Prostate gland (tissue), 2 donors: ENCODE data around the gene DCP1B. TPM values are rescaled to one million over a fixed set of nuclear protein-coding genes. Genes with fewer than 3 reads are reported as not detected.

Experiments
- DNase-seq: peaks from one replicate; pipeline ENCODE4 v3.0.0-alpha.2; 2019; ENCODE audit warnings: low spot score
- H3K27ac ChIP-seq, 2 donors: fragments of 200-600 bp; sonication (generic); 2 replicates each; pipeline ENCODE4 v1.5.1; 2017 to 2019
- H3K27me3 ChIP-seq: fragments of 200-600 bp; sonication (generic); replicated peaks from 2 replicates; pipeline ENCODE4 v1.5.1; 2019; ENCODE audit not compliant: insufficient read depth
- H3K36me3 ChIP-seq, 2 donors: fragments of 200-600 bp; sonication (generic); 1 replicate in 1 of 2; 2 replicates in 1 of 2; pipeline versions ENCODE4 v1.5.1 to v1.8.1; 2017 to 2019
- H3K4me1 ChIP-seq: fragments of 200-600 bp; sonication (generic); replicated peaks from 2 replicates; pipeline ENCODE4 v1.5.1; 2019
- H3K4me3 ChIP-seq, 2 donors: fragments of 200-600 bp; sonication (generic); 2 replicates each; pipeline ENCODE4 v1.5.1; 2017 to 2019
- H3K9me3 ChIP-seq: fragments of 200-600 bp; sonication (generic); 2 replicates; pipeline ENCODE4 v1.5.1; 2017
- POLR2A ChIP-seq: fragments of 450-650 bp; IDR thresholded peaks from one replicate; pipeline ENCODE4 v1.6.1; 2016; ENCODE audit warnings: antibody characterized with exemption, mild to moderate bottlenecking
- POLR2AphosphoS5 ChIP-seq: sonication (generic); formaldehyde crosslinking; IDR thresholded peaks from one replicate; pipeline ENCODE4 v1.6.1; 2017; ENCODE audit warnings: antibody characterized with exemption
- WGBS: methylation state at CpG from one replicate; pipeline ENCODE4 v1.1.5; 2018; 5-methylcytosine and 5-hydroxymethylcytosine counted together
- intact Hi-C: fragments of 100-400 bp; cut with DNase I; formaldehyde crosslinking; loops from one replicate; pipeline ENCODE4 v1.14.2; 2022
- total RNA-seq, 2 donors: library from RNA; depleted of rRNA; stranded (reverse); fragments of >200 nt; gene quantifications; one replicate each; pipeline ENCODE4 v1.1.0, GENCODE V29; 2016
- TF ChIP-seq, protein P1 (sequence below), 4 experiments: fragments of 200-600 bp in 2 of 4; fragments of 450-650 bp in 2 of 4; sonication (generic) in 2 of 4; IDR thresholded peaks; 1 replicate in 3 of 4; 2 replicates in 1 of 4; pipeline ENCODE4 v1.5.1; 2016 to 2019; ENCODE audit warnings: antibody characterized with exemption in 4 of 4, mild to moderate bottlenecking in 2 of 4, moderate library complexity in 2 of 4

The DCP1B gene
- total RNA-seq, 2 donors from 2014 or later: 20.1 to 31.9 TPM

DNA sequence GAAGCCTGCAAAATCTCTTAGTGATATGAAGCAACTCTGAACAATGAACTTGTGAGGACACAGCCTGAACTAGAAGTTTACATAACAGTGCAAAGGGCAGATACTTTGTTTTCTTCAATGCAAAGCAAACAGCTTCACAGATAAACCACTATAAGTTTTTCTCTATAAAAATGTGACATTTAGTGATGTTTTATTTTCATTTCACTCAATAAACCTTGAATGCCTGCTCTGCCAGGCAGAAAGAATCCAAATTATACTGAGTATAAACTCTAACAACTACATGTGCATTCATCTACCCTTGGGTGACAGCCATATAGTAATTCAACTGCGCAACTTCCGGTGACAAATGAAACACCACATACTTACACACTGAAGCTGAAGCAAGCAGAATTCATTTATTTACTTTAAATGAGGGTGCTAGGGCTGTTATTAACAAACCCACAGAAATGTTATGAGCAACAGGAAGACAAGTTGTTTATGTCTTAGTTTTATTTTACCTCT is 10.3 kb downstream of the DCP1B start:
- DNase-seq: no peak
- no peaks in the 10 kb centered on the region for H3K4me1 ChIP-seq
- no peaks in the 10 kb centered on the region for H3K27me3 ChIP-seq
- no peaks in the 10 kb centered on the region for H3K9me3 ChIP-seq
- no peak overlapping the region for H3K4me3 ChIP-seq
- peak overlapping the region; percentile 1 to 32 for H3K27ac ChIP-seq
- WGBS: 44% methylated on average over 2 of the region's 2 CpGs
- TF ChIP-seq POLR2AphosphoS5: peak; percentile 19
- TF ChIP-seq, protein P1, sequence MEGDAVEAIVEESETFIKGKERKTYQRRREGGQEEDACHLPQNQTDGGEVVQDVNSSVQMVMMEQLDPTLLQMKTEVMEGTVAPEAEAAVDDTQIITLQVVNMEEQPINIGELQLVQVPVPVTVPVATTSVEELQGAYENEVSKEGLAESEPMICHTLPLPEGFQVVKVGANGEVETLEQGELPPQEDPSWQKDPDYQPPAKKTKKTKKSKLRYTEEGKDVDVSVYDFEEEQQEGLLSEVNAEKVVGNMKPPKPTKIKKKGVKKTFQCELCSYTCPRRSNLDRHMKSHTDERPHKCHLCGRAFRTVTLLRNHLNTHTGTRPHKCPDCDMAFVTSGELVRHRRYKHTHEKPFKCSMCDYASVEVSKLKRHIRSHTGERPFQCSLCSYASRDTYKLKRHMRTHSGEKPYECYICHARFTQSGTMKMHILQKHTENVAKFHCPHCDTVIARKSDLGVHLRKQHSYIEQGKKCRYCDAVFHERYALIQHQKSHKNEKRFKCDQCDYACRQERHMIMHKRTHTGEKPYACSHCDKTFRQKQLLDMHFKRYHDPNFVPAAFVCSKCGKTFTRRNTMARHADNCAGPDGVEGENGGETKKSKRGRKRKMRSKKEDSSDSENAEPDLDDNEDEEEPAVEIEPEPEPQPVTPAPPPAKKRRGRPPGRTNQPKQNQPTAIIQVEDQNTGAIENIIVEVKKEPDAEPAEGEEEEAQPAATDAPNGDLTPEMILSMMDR (IDR thresholded peaks at IDR 0.05): no peak
- no peak for TF ChIP-seq POLR2A
- no peaks in the 10 kb centered on the region for H3K36me3 ChIP-seq
- intact Hi-C loops: no loop called here

DNA sequence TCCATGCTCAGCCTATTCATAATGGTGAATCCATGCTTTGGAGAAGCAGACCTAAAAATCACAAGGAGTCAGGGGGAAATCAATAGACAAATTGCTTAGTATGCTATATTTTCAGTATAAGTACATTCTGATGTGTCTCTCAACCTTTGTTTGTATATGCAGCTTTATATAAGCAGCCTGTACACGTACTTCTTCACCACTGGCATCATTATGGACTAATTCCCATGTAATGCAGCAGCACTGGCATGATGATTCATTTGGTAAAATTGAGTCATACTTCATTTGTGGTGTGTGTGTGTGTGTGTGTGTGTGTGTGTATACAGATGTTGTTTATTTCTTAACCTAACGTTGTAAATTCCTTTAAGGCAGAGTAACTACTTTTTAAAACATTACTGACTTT is 10.9 kb downstream of the DCP1B start:
- Histone ChIP-seq H3K4me1 (no peaks in the 10 kb centered on the region), H3K4me3 (no peak overlapping the region), H3K9me3 (no peaks in the 10 kb centered on the region), H3K27me3 (no peaks in the 10 kb centered on the region), H3K36me3 (no peaks in the 10 kb centered on the region), H3K27ac (peak overlapping the region in 1 of 2 donors; percentile 12)
- TF ChIP-seq POLR2AphosphoS5 (no peak), POLR2A (no peak)
- TF ChIP-seq, protein P1 (IDR thresholded peaks at IDR 0.05): no peak
- DNase-seq: no peak
- intact Hi-C loops: no loop called here
- 43% methylated on average over 2 of the region's 2 CpGs for WGBS

DNA sequence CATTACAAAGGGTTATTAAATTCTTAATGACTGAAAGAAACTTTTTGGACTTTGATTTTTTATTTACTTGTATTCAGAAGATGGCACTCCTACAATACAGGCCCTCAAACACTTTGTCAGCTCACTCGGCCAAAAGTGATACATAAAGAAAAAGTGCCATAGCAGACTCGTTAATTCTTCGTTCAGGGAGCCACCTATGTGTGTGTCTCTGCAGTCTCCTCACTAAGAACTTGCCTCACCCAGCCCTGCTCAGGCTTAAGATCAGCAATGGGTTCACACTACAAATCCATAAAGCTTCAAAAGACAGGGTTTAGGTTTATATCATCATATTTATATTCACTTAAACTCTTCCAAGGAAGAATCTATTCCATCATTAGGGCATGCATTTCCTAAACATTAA is 11.5 kb downstream of the DCP1B start:
- intact Hi-C loops: no loop called here
- H3K4me3 ChIP-seq: no peak overlapping the region
- H3K4me1 ChIP-seq: no peaks in the 10 kb centered on the region
- no peaks in the 10 kb centered on the region for H3K27me3 ChIP-seq
- peak overlapping the region in 1 of 2 donors; percentile 12 for H3K27ac ChIP-seq
- no peaks in the 10 kb centered on the region for H3K36me3 ChIP-seq
- no peaks in the 10 kb centered on the region for H3K9me3 ChIP-seq
- TF ChIP-seq POLR2A (no peak), POLR2AphosphoS5 (no peak)
- TF ChIP-seq, protein P1 (IDR thresholded peaks at IDR 0.05): no peak
- 87% methylated on average over 3 of the region's 3 CpGs for WGBS
- no peak for DNase-seq

DNA sequence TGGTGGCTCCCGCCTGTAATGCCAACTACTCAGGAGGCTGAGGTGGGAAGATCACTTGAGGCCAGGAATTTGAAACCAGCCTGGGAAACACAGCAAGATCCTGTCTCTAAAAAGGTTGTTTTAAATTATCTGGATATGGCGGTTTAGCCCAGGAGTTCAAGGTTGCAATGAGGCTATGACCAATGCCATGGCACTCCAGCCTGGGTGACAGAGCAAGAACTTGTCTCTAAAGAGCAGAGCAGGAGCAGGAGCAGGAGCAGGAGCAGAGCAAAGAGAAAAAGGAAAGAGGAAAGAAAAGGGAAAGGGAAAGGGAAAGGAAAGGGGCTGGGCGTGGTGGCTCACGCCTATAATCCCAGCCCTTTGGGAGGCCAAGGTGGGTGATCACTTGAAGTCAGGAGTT is 15.1 kb downstream of the DCP1B start:
- intact Hi-C loops: no loop called here
- Histone ChIP-seq H3K36me3 (no peaks in the 10 kb centered on the region), H3K27ac (no peak overlapping the region), H3K4me3 (no peak overlapping the region), H3K27me3 (no peaks in the 10 kb centered on the region), H3K4me1 (no peaks in the 10 kb centered on the region), H3K9me3 (no peaks in the 10 kb centered on the region)
- TF ChIP-seq POLR2AphosphoS5 (no peak), POLR2A (no peak)
- TF ChIP-seq, protein P1 (IDR thresholded peaks at IDR 0.05): no peak
- 91% methylated on average over 4 of the region's 4 CpGs for WGBS
- DNase-seq: no peak

DNA sequence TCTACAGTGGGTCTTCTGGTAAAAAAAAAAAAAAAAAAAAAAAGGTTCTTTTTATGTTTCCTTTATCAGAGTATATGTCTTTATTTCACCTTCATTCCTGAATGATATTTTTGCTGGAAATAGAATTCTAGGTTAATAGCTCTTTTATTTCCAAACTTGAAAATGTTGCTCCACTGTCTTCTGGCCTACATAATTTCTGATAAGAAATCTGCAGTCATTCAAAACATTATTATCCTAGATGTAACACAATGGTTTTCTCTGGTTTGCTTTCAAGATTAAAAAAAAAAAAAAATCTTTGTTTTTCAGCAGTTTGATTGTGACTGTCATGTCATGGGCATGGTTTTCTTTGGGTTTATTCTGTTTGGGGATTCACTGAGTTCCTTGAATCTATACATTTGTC is 19.5 kb downstream of the DCP1B start:
- H3K27ac ChIP-seq: no peak overlapping the region
- no peaks in the 10 kb centered on the region for H3K9me3 ChIP-seq
- intact Hi-C loops: no loop called here
- H3K4me1 ChIP-seq: no peaks in the 10 kb centered on the region
- H3K4me3 ChIP-seq: no peak overlapping the region
- H3K36me3 ChIP-seq: no peaks in the 10 kb centered on the region
- DNase-seq: no peak
- no peaks in the 10 kb centered on the region for H3K27me3 ChIP-seq
- TF ChIP-seq, protein P1 (IDR thresholded peaks at IDR 0.05): no peak
- no peak for TF ChIP-seq POLR2AphosphoS5
- TF ChIP-seq POLR2A: no peak
